Measurements from ENCODE around the gene CASTOR1.
A peak's percentile ranks its signal among the peaks of the same experiment; 100 is the strongest.

CASTOR1 gene

DNA sequence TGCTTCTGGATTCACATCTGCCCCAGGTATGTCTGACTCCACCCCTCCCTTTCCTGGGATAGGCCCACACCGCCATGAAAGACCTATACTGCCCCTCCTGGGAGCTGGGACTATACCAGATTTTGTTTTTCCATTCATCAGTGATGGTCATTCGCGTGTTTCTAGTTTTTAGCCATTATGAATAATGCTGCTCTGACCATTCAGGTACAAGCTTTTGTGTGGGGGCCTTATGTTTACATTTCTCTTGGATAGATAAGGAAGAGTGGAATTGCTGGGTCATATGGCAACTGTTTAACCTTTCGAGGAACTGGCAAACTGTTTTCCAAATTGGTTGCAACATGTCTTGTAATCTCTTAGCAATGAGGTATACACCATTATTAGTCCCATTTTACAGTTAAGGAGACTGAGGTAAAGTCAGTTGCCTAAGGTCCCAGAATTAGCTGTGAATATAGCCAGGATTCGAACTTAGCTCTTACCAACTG, 38.6 kb upstream of the CASTOR1 start (continued):
- TF ChIP-seq, protein P1, sequence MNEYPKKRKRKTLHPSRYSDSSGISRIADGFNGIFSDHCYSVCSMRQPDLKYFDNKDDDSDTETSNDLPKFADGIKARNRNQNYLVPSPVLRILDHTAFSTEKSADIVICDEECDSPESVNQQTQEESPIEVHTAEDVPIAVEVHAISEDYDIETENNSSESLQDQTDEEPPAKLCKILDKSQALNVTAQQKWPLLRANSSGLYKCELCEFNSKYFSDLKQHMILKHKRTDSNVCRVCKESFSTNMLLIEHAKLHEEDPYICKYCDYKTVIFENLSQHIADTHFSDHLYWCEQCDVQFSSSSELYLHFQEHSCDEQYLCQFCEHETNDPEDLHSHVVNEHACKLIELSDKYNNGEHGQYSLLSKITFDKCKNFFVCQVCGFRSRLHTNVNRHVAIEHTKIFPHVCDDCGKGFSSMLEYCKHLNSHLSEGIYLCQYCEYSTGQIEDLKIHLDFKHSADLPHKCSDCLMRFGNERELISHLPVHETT (tag by site-specific recombination; IDR thresholded peaks at IDR 0.05): peak; percentile 63; the same call in 1 of the 2 replicates
- peak; percentile 9; the same call in 1 of the 2 replicates for TF ChIP-seq KLF1 (tag by site-specific recombination; IDR thresholded peaks at IDR 0.05)
- no peak for TF ChIP-seq ZNF658 (tag by site-specific recombination; IDR thresholded peaks at IDR 0.05)
- TF ChIP-seq ZNF571 (tag by site-specific recombination; IDR thresholded peaks at IDR 0.05): no peak
- TF ChIP-seq ZSCAN5A (tag by site-specific recombination; IDR thresholded peaks at IDR 0.05): no peak
- TF ChIP-seq ZNF292 (tag by site-specific recombination; IDR thresholded peaks at IDR 0.05; ENCODE audit: borderline replicate concordance, low read depth): no peak
- TF ChIP-seq, protein P2, sequence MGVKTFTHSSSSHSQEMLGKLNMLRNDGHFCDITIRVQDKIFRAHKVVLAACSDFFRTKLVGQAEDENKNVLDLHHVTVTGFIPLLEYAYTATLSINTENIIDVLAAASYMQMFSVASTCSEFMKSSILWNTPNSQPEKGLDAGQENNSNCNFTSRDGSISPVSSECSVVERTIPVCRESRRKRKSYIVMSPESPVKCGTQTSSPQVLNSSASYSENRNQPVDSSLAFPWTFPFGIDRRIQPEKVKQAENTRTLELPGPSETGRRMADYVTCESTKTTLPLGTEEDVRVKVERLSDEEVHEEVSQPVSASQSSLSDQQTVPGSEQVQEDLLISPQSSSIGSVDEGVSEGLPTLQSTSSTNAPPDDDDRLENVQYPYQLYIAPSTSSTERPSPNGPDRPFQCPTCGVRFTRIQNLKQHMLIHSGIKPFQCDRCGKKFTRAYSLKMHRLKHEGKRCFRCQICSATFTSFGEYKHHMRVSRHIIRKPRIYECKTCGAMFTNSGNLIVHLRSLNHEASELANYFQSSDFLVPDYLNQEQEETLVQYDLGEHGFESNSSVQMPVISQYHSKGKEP (tag by site-specific recombination; IDR thresholded peaks at IDR 0.05): no peak
- peak; percentile 63 for TF ChIP-seq ZNF140 (tag by site-specific recombination; IDR thresholded peaks at IDR 0.05)

GRCh38 chr22:30326706-30327362, 37.5 kb upstream of the CASTOR1 start, which contains the start of gene TBC1D10A:
TSS of gene TBC1D10A (minus strand) at chr22:30326941. CDS start at chr22:30326881, 60 bp downstream.
- Histone ChIP-seq H3K36me3 (ENCODE audit: control insufficient read depth in 2 of 2, insufficient read depth in 1 of 2, low read length in 2 of 2) (peaks cover 10 to 30% of the 10 kb centered on the region in 2 experiments; a peak in 2 of 3 replicates), H3K4me1 (ENCODE audit: control insufficient read depth, insufficient read depth, low read length) (peaks cover 11% of the 10 kb centered on the region), H3K4me3 (ENCODE audit: low read depth, low read length) (peak within 1 kb of the TSS; percentile 85), H3K27ac (ENCODE audit: extremely low read depth, low read depth, low read length) (peak within 1 kb of the TSS; percentile 72), H3K9me3 (ENCODE audit: control insufficient read depth, insufficient read depth, low read depth, low read length) (no peaks in the 10 kb centered on the region)
- POLR2A ChIA-PET: interaction anchor here (0.6 to 2.6 kb wide), 18 partner anchors 9 to 97 kb away, joined by 3 to 40 read pairs (median 6); partner anchors contain the start of genes CASTOR1, CCDC157 and SF3A1
- CTCF ChIA-PET: interaction anchor here (0.7 to 6.6 kb wide), 9 partner anchors 10 to 100 kb away, joined by 3 to 60 read pairs (median 3); partner anchors contain the start of genes CASTOR1 and RNF215
- TF ChIP-seq ZBTB8A (tag by site-specific recombination; IDR thresholded peaks at IDR 0.05) (peak; percentile 73), ZNF76 (tag by site-specific recombination; IDR thresholded peaks at IDR 0.05; ENCODE audit: borderline replicate concordance, low read depth) (peak; percentile 83; the same call in 1 of the 2 replicates), ZNF37A (tag by site-specific recombination; IDR thresholded peaks at IDR 0.05) (no peak), ZBTB20 (tag by site-specific recombination; IDR thresholded peaks at IDR 0.05) (peak; percentile 51; the same call in 1 of the 2 replicates), ZNF610 (tag by site-specific recombination; IDR thresholded peaks at IDR 0.05; ENCODE audit: borderline replicate concordance) (no peak), ZSCAN23 (tag by site-specific recombination; IDR thresholded peaks at IDR 0.05) (no peak), ZNF670 (tag by site-specific recombination; IDR thresholded peaks at IDR 0.05; ENCODE audit: low read depth) (no peak), KLF8 (tag by site-specific recombination; IDR thresholded peaks at IDR 0.05) (peak; percentile 5; the same call in 1 of the 2 replicates), ZNF391 (tag by site-specific recombination; IDR thresholded peaks at IDR 0.05; ENCODE audit: borderline replicate concordance, low read depth) (0 out of 2 replicates have a peak, but pooled peaks have one; percentile 26), ZFP37 (tag by site-specific recombination; IDR thresholded peaks at IDR 0.05) (no peak), ZNF660 (tag by site-specific recombination; IDR thresholded peaks at IDR 0.05) (no peak), ZSCAN30 (tag by site-specific recombination; IDR thresholded peaks at IDR 0.05) (peak; percentile 97), KLF10 (tag by site-specific recombination; IDR thresholded peaks at IDR 0.05) (peak; percentile 74), KLF9 (tag by site-specific recombination; IDR thresholded peaks at IDR 0.05; ENCODE audit: low read depth) (peak; percentile 49; the same call in 1 of the 2 replicates)
- TF ChIP-seq, protein P3, sequence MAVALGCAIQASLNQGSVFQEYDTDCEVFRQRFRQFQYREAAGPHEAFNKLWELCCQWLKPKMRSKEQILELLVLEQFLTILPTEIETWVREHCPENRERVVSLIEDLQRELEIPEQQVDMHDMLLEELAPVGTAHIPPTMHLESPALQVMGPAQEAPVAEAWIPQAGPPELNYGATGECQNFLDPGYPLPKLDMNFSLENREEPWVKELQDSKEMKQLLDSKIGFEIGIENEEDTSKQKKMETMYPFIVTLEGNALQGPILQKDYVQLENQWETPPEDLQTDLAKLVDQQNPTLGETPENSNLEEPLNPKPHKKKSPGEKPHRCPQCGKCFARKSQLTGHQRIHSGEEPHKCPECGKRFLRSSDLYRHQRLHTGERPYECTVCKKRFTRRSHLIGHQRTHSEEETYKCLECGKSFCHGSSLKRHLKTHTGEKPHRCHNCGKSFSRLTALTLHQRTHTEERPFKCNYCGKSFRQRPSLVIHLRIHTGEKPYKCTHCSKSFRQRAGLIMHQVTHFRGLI (tag by site-specific recombination; IDR thresholded peaks at IDR 0.05): no peak
- TF ChIP-seq, protein P4, sequence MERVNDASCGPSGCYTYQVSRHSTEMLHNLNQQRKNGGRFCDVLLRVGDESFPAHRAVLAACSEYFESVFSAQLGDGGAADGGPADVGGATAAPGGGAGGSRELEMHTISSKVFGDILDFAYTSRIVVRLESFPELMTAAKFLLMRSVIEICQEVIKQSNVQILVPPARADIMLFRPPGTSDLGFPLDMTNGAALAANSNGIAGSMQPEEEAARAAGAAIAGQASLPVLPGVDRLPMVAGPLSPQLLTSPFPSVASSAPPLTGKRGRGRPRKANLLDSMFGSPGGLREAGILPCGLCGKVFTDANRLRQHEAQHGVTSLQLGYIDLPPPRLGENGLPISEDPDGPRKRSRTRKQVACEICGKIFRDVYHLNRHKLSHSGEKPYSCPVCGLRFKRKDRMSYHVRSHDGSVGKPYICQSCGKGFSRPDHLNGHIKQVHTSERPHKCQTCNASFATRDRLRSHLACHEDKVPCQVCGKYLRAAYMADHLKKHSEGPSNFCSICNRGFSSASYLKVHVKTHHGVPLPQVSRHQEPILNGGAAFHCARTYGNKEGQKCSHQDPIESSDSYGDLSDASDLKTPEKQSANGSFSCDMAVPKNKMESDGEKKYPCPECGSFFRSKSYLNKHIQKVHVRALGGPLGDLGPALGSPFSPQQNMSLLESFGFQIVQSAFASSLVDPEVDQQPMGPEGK (tag by site-specific recombination; IDR thresholded peaks at IDR 0.05): peak; percentile 29; the same call in 1 of the 2 replicates
- TF ChIP-seq, protein P5, sequence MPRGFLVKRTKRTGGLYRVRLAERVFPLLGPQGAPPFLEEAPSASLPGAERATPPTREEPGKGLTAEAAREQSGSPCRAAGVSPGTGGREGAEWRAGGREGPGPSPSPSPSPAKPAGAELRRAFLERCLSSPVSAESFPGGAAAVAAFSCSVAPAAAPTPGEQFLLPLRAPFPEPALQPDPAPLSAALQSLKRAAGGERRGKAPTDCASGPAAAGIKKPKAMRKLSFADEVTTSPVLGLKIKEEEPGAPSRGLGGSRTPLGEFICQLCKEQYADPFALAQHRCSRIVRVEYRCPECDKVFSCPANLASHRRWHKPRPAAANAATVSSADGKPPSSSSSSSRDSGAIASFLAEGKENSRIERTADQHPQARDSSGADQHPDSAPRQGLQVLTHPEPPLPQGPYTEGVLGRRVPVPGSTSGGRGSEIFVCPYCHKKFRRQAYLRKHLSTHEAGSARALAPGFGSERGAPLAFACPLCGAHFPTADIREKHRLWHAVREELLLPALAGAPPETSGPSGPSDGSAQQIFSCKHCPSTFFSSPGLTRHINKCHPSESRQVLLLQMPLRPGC (tag by site-specific recombination; IDR thresholded peaks at IDR 0.05): peak; percentile 34; the same call in 1 of the 2 replicates
